HCT116 (cell line): ENCODE measurements around the gene RASA2. TPM values are rescaled to one million over a fixed set of nuclear protein-coding genes. Genes with fewer than 3 reads are reported as not detected.

ENCODE experiments used
- ATAC-seq: fragments of 200-7000 bp; cut with Tn5 transposase; 2 replicates; pipeline ENCODE4 v1.9.1; 2020; ENCODE audit warnings: mild to moderate bottlenecking, moderate library complexity
- BruUV-seq: library from RNA; stranded (reverse); fragments of 400-500 nt; replicated peaks from 2 replicates; lab custom pipeline; 2021; lab: Mats Ljungman, UMichigan
- CTCF ChIA-PET: fragments of 300-600 bp; sonication (Branson Sonifier 250); formaldehyde crosslinking; loops from one replicate; lab custom pipeline; 2021; ENCODE audit warnings: antibody characterized with exemption; lab: Charles Lee
- POLR2A ChIA-PET: fragments of 300-600, 350-600 bp; sonication (Branson Sonifier 250); formaldehyde crosslinking; loops from one replicate; lab custom pipeline; 2021; ENCODE audit warnings: antibody characterized with exemption; lab: Charles Lee
- RAD21 ChIA-PET, 2 experiments: fragments of 300-600 bp; sonication (Branson Sonifier 250); formaldehyde crosslinking; loops; one replicate each; lab custom pipeline; 2023; ENCODE audit warnings: low total read pairs in 2 of 2; ENCODE audit not compliant: uncharacterized antibody in 2 of 2, unreplicated experiment in 2 of 2, low non-redundant PET in 1 of 2; lab: Charles Lee
- DNase-seq: peaks from one replicate; pipeline ENCODE4 v3.0.0-alpha.2; 2010; ENCODE audit warnings: low read depth, low spot score
- H2AFZ ChIP-seq: fragments of 200-600 bp; shearing (Covaris generic), sonication (generic); 2 replicates; pipeline ENCODE4 v1.6.1; 2017; ENCODE audit warnings: low read depth, mixed run types, mixed read lengths, antibody characterized with exemption, low read length; ENCODE audit not compliant: poor library complexity, severe bottlenecking
- H3K27ac ChIP-seq: 2 replicates; pipeline ENCODE4 v1.5.1; 2012; ENCODE audit warnings: low read depth, low read length
- H3K27me3 ChIP-seq: fragments of 200-600 bp; sonication (generic); 2 replicates; pipeline ENCODE4 v1.6.1; 2016; ENCODE audit warnings: mixed run types, low read length, mixed read lengths; ENCODE audit not compliant: insufficient read depth
- H3K36me3 ChIP-seq, 2 experiments: fragments of 200-500 bp in 1 of 2; fragments of 200-600 bp in 1 of 2; sonication (Bioruptor generic) in 1 of 2; sonication (generic) in 1 of 2; 2 replicates each; pipeline versions ENCODE4 v1.5.1 to v1.6.1; 2014 to 2016; ENCODE audit warnings: low read length in 2 of 2, inconsistent platforms in 1 of 2, mixed read lengths in 1 of 2, mixed run types in 1 of 2; ENCODE audit not compliant: insufficient read depth in 2 of 2, control insufficient read depth in 1 of 2
- H3K4me1 ChIP-seq, 2 experiments: fragments of 200-600 bp in 1 of 2; sonication (generic) in 1 of 2; 2 replicates each; pipeline versions ENCODE4 v1.5.1 to v1.6.1; 2012 to 2017; ENCODE audit warnings: low read length in 2 of 2, inconsistent platforms in 1 of 2, mild to moderate bottlenecking in 1 of 2, mixed read lengths in 1 of 2, mixed run types in 1 of 2, moderate library complexity in 1 of 2; ENCODE audit not compliant: insufficient read depth in 2 of 2, control insufficient read depth in 1 of 2
- H3K4me2 ChIP-seq: fragments of 200-600 bp; sonication (generic); 2 replicates; pipeline ENCODE4 v1.6.1; 2017; ENCODE audit warnings: mixed run types, low read length, mixed read lengths
- H3K4me3 ChIP-seq, 2 experiments: fragments of 200-600 bp in 1 of 2; sonication (generic) in 1 of 2; replicated peaks in 1 of 2; 2 replicates each; pipeline ENCODE4 v1.5.1; 2011 to 2016; ENCODE audit warnings: low read length in 2 of 2, control low read depth in 1 of 2, low read depth in 1 of 2, mild to moderate bottlenecking in 1 of 2, mixed read lengths in 1 of 2, mixed run types in 1 of 2
- H3K79me2 ChIP-seq: fragments of 200-600 bp; sonication (generic); 2 replicates; pipeline ENCODE4 v1.6.1; 2017; ENCODE audit warnings: mild to moderate bottlenecking, mixed run types, low read length, moderate library complexity, mixed read lengths; ENCODE audit not compliant: insufficient read depth
- H3K9ac ChIP-seq: fragments of 200-600 bp; sonication (generic); 2 replicates; pipeline ENCODE4 v1.6.1; 2016; ENCODE audit warnings: low read length, mixed read lengths
- H3K9me2 ChIP-seq: fragments of 200-600 bp; sonication (generic), shearing (Covaris generic); 2 replicates; pipeline ENCODE4 v1.6.1; 2017; ENCODE audit warnings: mixed run types, mild to moderate bottlenecking, moderate library complexity; ENCODE audit not compliant: insufficient read depth
- H3K9me3 ChIP-seq, 2 experiments: fragments of 200-500 bp in 1 of 2; fragments of 200-600 bp in 1 of 2; sonication (Bioruptor generic) in 1 of 2; sonication (generic) in 1 of 2; 2 replicates each; pipeline ENCODE4 v1.6.1; 2014 to 2017; ENCODE audit warnings: low read length in 2 of 2, mixed read lengths in 2 of 2, inconsistent platforms in 1 of 2, low read depth in 1 of 2, mild to moderate bottlenecking in 1 of 2, mixed run types in 1 of 2, moderate library complexity in 1 of 2; ENCODE audit not compliant: control insufficient read depth in 1 of 2, insufficient read depth in 1 of 2
- H4K20me1 ChIP-seq: fragments of 200-600 bp; sonication (generic), shearing (Covaris generic); 2 replicates; pipeline ENCODE4 v1.6.1; 2017; ENCODE audit warnings: mixed run types, mild to moderate bottlenecking, moderate library complexity; ENCODE audit not compliant: insufficient read depth
- ATF3 ChIP-seq: IDR thresholded peaks from 2 replicates; pipeline ENCODE4 v1.6.1; 2012
- CEBPB ChIP-seq: IDR thresholded peaks from 2 replicates; pipeline ENCODE4 v1.6.1; 2012; ENCODE audit warnings: low read depth
- EGR1 ChIP-seq: IDR thresholded peaks from 2 replicates; pipeline ENCODE4 v1.6.1; 2012; ENCODE audit warnings: low read depth
- ELF1 ChIP-seq: IDR thresholded peaks from 2 replicates; pipeline ENCODE4 v1.6.1; 2012; ENCODE audit warnings: low read depth, borderline replicate concordance
- EZH2phosphoT487 ChIP-seq: fragments of 200-600 bp; IDR thresholded peaks from 2 replicates; pipeline ENCODE4 v1.6.1; 2018; ENCODE audit warnings: antibody characterized with exemption, borderline replicate concordance
- FOSL1 ChIP-seq: IDR thresholded peaks from 2 replicates; pipeline ENCODE4 v1.6.1; 2012; ENCODE audit warnings: low read depth
- POLR2A ChIP-seq: IDR thresholded peaks from 2 replicates; pipeline ENCODE4 v1.7.0; 2011; ENCODE audit warnings: borderline replicate concordance; ENCODE audit not compliant: insufficient read depth, insufficient read length; ENCODE audit errors: extremely low read depth
- POLR2AphosphoS5 ChIP-seq: IDR thresholded peaks from 2 replicates; pipeline ENCODE4 v1.6.1; 2011; ENCODE audit warnings: mild to moderate bottlenecking, low read depth, low read length, moderate library complexity
- TCF7L2 ChIP-seq: IDR thresholded peaks from 2 replicates; pipeline ENCODE4 v1.7.0; 2011; ENCODE audit warnings: borderline replicate concordance, inconsistent platforms; ENCODE audit not compliant: insufficient read depth, insufficient read length; ENCODE audit errors: extremely low read depth
- YY1 ChIP-seq: IDR thresholded peaks from 2 replicates; pipeline ENCODE4 v1.6.1; 2011; ENCODE audit warnings: low read length, low read depth, moderate library complexity, mild to moderate bottlenecking; ENCODE audit not compliant: insufficient replicate concordance; ENCODE audit errors: extremely low read depth
- ZFX ChIP-seq: fragments of 450-650 bp; IDR thresholded peaks from 2 replicates; pipeline ENCODE4 v1.6.1; 2017
- intact Hi-C: fragments of 100-400 bp; cut with micrococcal nuclease; formaldehyde crosslinking; loops from 2 replicates; pipeline ENCODE4 v1.10.0; 2022
- total RNA-seq: library from RNA; stranded (reverse); gene quantifications from one replicate; pipeline ENCODE4 v1.2.1, GENCODE V29; 2021; ENCODE audit not compliant: unreplicated experiment

Gene RASA2
- total RNA-seq, 1 experiment from 2014 or later: 12.8 TPM

DNA sequence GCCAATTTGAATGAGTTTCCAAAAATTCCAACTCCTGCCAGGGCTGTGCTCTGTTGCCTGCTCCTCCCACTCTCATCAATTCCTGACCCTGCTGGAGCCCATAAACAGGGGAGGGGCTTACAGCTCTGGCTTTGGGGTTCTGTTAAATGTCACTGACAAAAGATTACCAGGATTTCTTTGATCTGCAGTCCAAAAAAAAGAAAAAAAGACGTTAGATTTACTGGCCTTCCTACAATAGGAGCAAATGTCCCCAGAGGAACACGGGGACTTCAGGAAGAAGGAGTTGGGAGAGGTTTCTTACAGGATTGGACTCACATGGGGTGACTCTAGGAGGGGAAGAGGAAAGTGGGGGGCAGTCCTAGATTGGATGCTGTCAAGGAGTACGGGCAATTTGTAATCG lies 167.0 kb downstream of the RASA2 start:
- no peak for DNase-seq
- Histone ChIP-seq H3K4me1 (no peaks in the 10 kb centered on the region), H3K9me3 (peaks cover 0 to 6% of the 10 kb centered on the region in 2 experiments; a peak in 1 of 4 replicates), H3K36me3 (no peaks in the 10 kb centered on the region), H3K4me2 (no peak overlapping the region), H3K9ac (no peak overlapping the region), H3K27me3 (no peaks in the 10 kb centered on the region), H3K9me2 (no peaks in the 10 kb centered on the region), H3K27ac (no peak overlapping the region), H3K79me2 (no peaks in the 10 kb centered on the region), H4K20me1 (no peaks in the 10 kb centered on the region), H3K4me3 (no peak overlapping the region), H2AFZ (no peak overlapping the region)
- intact Hi-C loops: no loop called here
- RAD21 ChIA-PET: no interaction called here
- ATAC-seq: no peak
- POLR2A ChIA-PET: no interaction called here
- CTCF ChIA-PET: no interaction called here
- no TSS peak for BruUV-seq
- no peak for TF ChIP-seq ZFX
- no peak for TF ChIP-seq POLR2AphosphoS5
- TF ChIP-seq POLR2A: no peak
- TF ChIP-seq EZH2phosphoT487: no peak

GRCh38 chr3:141655801-141656200 lies 169.0 kb downstream of the RASA2 start:
- Histone ChIP-seq H3K79me2 (no peaks in the 10 kb centered on the region), H3K27me3 (no peaks in the 10 kb centered on the region), H3K9ac (no peak overlapping the region), H4K20me1 (no peaks in the 10 kb centered on the region), H3K9me2 (no peaks in the 10 kb centered on the region), H3K4me1 (peaks cover 4 to 12% of the 10 kb centered on the region in 2 experiments; a peak in 3 of 4 replicates), H3K27ac (no peak overlapping the region), H3K9me3 (peaks cover 0 to 6% of the 10 kb centered on the region in 2 experiments; a peak in 1 of 4 replicates), H2AFZ (no peak overlapping the region), H3K4me2 (no peak overlapping the region), H3K36me3 (no peaks in the 10 kb centered on the region), H3K4me3 (no peak overlapping the region)
- intact Hi-C loops: no loop called here
- ATAC-seq (no peak), DNase-seq (no peak)
- ChIA-PET RAD21 (no interaction called here), CTCF (no interaction called here), POLR2A (no interaction called here)
- BruUV-seq: no TSS peak
- TF ChIP-seq TCF7L2: no peak
- no peak for TF ChIP-seq YY1
- TF ChIP-seq EGR1: no peak
- no peak for TF ChIP-seq ZFX
- no peak for TF ChIP-seq ELF1
- TF ChIP-seq CEBPB: no peak
- TF ChIP-seq FOSL1: no peak
- no peak for TF ChIP-seq ATF3
